H9 (cell line): ENCODE results near the gene ARPC1B. TPM values are rescaled to one million over a fixed set of nuclear protein-coding genes. Genes with fewer than 3 reads are reported as not detected.
"Not testable (repeated sequence)": the region's sequence is repeated elsewhere in the genome, so short reads cannot be mapped to it uniquely, and the experiment has no call there.

Source experiments
- DNase-seq: peaks from one replicate; pipeline ENCODE4 v3.0.0-alpha.2; 2017
- H2AFZ ChIP-seq: one replicate; pipeline ENCODE4 v1.6.1; 2013; ENCODE audit warnings: mild to moderate bottlenecking, low read length, control low read depth, moderate library complexity
- H2AK5ac ChIP-seq: 2 replicates; pipeline ENCODE4 v1.6.1; 2013; ENCODE audit warnings: low read length, control low read depth, mixed read lengths; ENCODE audit not compliant: insufficient read length
- H2BK120ac ChIP-seq: one replicate; pipeline ENCODE4 v1.6.1; 2013; ENCODE audit warnings: low read depth, mild to moderate bottlenecking, low read length, control low read depth, inconsistent platforms; ENCODE audit not compliant: poor library complexity, severe bottlenecking
- H2BK12ac ChIP-seq: 2 replicates; pipeline ENCODE4 v1.6.1; 2013; ENCODE audit warnings: low read length, control low read depth, mixed read lengths, low read depth; ENCODE audit not compliant: insufficient read length
- H2BK15ac ChIP-seq: 2 replicates; pipeline ENCODE4 v1.6.1; 2013; ENCODE audit warnings: low read depth, low read length, control low read depth
- H2BK20ac ChIP-seq: one replicate; pipeline ENCODE4 v1.6.1; 2013; ENCODE audit warnings: low read depth, mild to moderate bottlenecking, low read length, control low read depth, inconsistent platforms; ENCODE audit not compliant: poor library complexity, severe bottlenecking
- H2BK5ac ChIP-seq: 2 replicates; pipeline ENCODE4 v1.6.1; 2013; ENCODE audit warnings: low read length, control low read depth, mixed read lengths; ENCODE audit not compliant: insufficient read length
- H3K14ac ChIP-seq: 2 replicates; pipeline ENCODE4 v1.6.1; 2013; ENCODE audit warnings: low read length, control low read depth; ENCODE audit not compliant: insufficient read depth
- H3K18ac ChIP-seq: 2 replicates; pipeline ENCODE4 v1.6.1; 2013; ENCODE audit warnings: low read depth, mild to moderate bottlenecking, mixed read lengths, low read length, control low read depth; ENCODE audit not compliant: insufficient read length
- H3K23ac ChIP-seq: 2 replicates; pipeline ENCODE4 v1.6.1; 2013; ENCODE audit warnings: low read length, control low read depth, mixed read lengths, low read depth; ENCODE audit not compliant: insufficient read length
- H3K23me2 ChIP-seq: 2 replicates; pipeline ENCODE4 v1.6.1; 2013; ENCODE audit warnings: low read depth, mild to moderate bottlenecking, mixed read lengths, low read length, control low read depth; ENCODE audit not compliant: insufficient read length, poor library complexity, severe bottlenecking
- H3K27ac ChIP-seq: 2 replicates; pipeline ENCODE4 v1.5.1; 2013; ENCODE audit warnings: low read length, control low read depth, mixed read lengths, low read depth; ENCODE audit not compliant: insufficient read length
- H3K27me3 ChIP-seq: 2 replicates; pipeline ENCODE4 v1.6.1; 2013; ENCODE audit warnings: low read length, control low read depth, inconsistent platforms; ENCODE audit not compliant: insufficient read depth
- H3K4ac ChIP-seq: 2 replicates; pipeline ENCODE4 v1.6.1; 2013; ENCODE audit warnings: low read depth, mild to moderate bottlenecking, control low read depth, inconsistent platforms, low read length, moderate library complexity
- H3K4me1 ChIP-seq: 2 replicates; pipeline ENCODE4 v1.6.1; 2013; ENCODE audit warnings: low read length, control low read depth, inconsistent platforms; ENCODE audit not compliant: insufficient read depth
- H3K4me2 ChIP-seq: 2 replicates; pipeline ENCODE4 v1.6.1; 2013; ENCODE audit warnings: low read length, control low read depth, mixed read lengths; ENCODE audit not compliant: insufficient read length, insufficient read depth
- H3K56ac ChIP-seq: 2 replicates; pipeline ENCODE4 v1.6.1; 2013; ENCODE audit warnings: low read depth, mild to moderate bottlenecking, mixed read lengths, low read length, control low read depth; ENCODE audit not compliant: insufficient read length
- H3K79me1 ChIP-seq: 2 replicates; pipeline ENCODE4 v1.6.1; 2013; ENCODE audit warnings: low read depth, mild to moderate bottlenecking, moderate library complexity, low read length, control low read depth, inconsistent platforms; ENCODE audit not compliant: insufficient read depth, poor library complexity, severe bottlenecking
- H3K79me2 ChIP-seq: 2 replicates; pipeline ENCODE4 v1.6.1; 2013; ENCODE audit warnings: low read length, control low read depth, inconsistent platforms; ENCODE audit not compliant: insufficient read depth
- H3K9ac ChIP-seq: 2 replicates; pipeline ENCODE4 v1.6.1; 2013; ENCODE audit warnings: low read length, control low read depth, mixed read lengths; ENCODE audit not compliant: insufficient read length; ENCODE audit errors: extremely low read depth
- H3K9me3 ChIP-seq: one replicate; pipeline ENCODE4 v1.6.1; 2013; ENCODE audit warnings: low read depth, low read length, inconsistent platforms; ENCODE audit not compliant: control insufficient read depth
- H3T11ph ChIP-seq: one replicate; pipeline ENCODE4 v1.6.1; 2013; ENCODE audit warnings: mild to moderate bottlenecking, low read length, control low read depth, inconsistent platforms
- H4K20me1 ChIP-seq: one replicate; pipeline ENCODE4 v1.6.1; 2013; ENCODE audit not compliant: control insufficient read depth, insufficient read length, insufficient read depth
- H4K5ac ChIP-seq: 2 replicates; pipeline ENCODE4 v1.6.1; 2013; ENCODE audit warnings: low read depth, mild to moderate bottlenecking, mixed read lengths, low read length, control low read depth; ENCODE audit not compliant: insufficient read length
- H4K8ac ChIP-seq: replicated peaks from 2 replicates; pipeline ENCODE4 v1.6.1; 2013; ENCODE audit warnings: low read length, control low read depth, mixed read lengths, low read depth; ENCODE audit not compliant: insufficient read length
- H4K91ac ChIP-seq: 2 replicates; pipeline ENCODE4 v1.6.1; 2013; ENCODE audit warnings: low read depth, mild to moderate bottlenecking, moderate library complexity, mixed read lengths, low read length, control low read depth; ENCODE audit not compliant: insufficient read length
- H3K27ac Mint-ChIP-seq, 3 experiments: 2 replicates in 2 of 3; 3 replicates in 1 of 3; pipeline ENCODE4 v1.8.0; 2020 to 2021; ENCODE audit warnings: mixed read lengths in 3 of 3, mild to moderate bottlenecking in 1 of 3, moderate library complexity in 1 of 3
- H3K27me3 Mint-ChIP-seq: 2 replicates; pipeline ENCODE4 v1.8.0; 2021; ENCODE audit warnings: low read depth, mild to moderate bottlenecking, moderate library complexity, mixed read lengths
- H3K36me3 Mint-ChIP-seq, 3 experiments: 2 replicates in 2 of 3; 3 replicates in 1 of 3; pipeline ENCODE4 v1.8.0; 2020 to 2021; ENCODE audit warnings: low read depth in 3 of 3, mixed read lengths in 3 of 3; ENCODE audit not compliant: insufficient read depth in 1 of 3
- H3K4me1 Mint-ChIP-seq, 2 experiments: 2 replicates each; pipeline ENCODE4 v1.8.0; 2020; ENCODE audit warnings: mixed read lengths in 2 of 2
- H3K4me3 Mint-ChIP-seq, 2 experiments: 2 replicates in 1 of 2; 3 replicates in 1 of 2; pipeline ENCODE4 v1.8.0; 2020 to 2021; ENCODE audit warnings: mild to moderate bottlenecking in 2 of 2, mixed read lengths in 2 of 2, moderate library complexity in 1 of 2
- H3K9me3 Mint-ChIP-seq, 2 experiments: 2 replicates in 1 of 2; 3 replicates in 1 of 2; pipeline ENCODE4 v1.8.0; 2020; ENCODE audit warnings: mild to moderate bottlenecking in 2 of 2, mixed read lengths in 2 of 2, moderate library complexity in 1 of 2
- WGBS: extraction: QIAGEN DNeasy Blood & Tissue Kit; methylation state at CpG from one replicate; pipeline ENCODE4 v1.1.7; 2013; ENCODE audit warnings: missing lambda C conversion rate, low lambda C conversion rate, mixed read lengths; ENCODE audit not compliant: insufficient read length; ENCODE audit errors: extremely low coverage; 5-methylcytosine and 5-hydroxymethylcytosine counted together
- total RNA-seq: library from RNA; stranded (reverse); gene quantifications from 2 replicates; pipeline ENCODE4 v1.2.1, GENCODE V29; 2021
- TF ChIP-seq, protein P1 (sequence below): fragments of 200-600 bp; sonication (generic); conservative IDR thresholded peaks from 3 replicates; pipeline ENCODE4 v1.8.0; 2021; ENCODE audit warnings: antibody characterized with exemption, mild to moderate bottlenecking

Gene ARPC1B
- total RNA-seq, 1 experiment from 2014 or later, result 56.3 TPM

DNA sequence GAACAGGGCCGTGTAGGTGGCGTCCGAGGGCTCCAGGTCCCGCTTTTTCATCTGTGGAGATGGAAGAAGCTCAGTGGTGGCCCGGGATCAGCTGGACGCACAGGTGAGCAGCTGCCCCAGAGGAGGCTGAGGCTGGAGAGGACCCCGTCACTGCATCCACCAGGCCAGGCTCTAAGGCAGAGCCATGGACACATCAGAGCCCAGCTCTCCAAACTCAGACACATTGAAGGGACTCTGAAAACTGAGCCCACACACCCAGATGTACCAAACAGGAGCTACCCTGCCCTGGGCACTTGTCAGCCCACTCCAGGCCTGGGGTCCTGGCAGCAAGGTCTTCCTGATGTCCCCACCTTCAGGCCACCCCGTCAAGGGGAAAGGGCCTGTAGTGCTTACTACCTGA is 55.2 kb downstream of the ARPC1B start:
- Histone ChIP-seq H3K79me2 (no peaks in the 10 kb centered on the region), H4K20me1 (no peaks in the 10 kb centered on the region), H4K8ac (no peak overlapping the region), H3K14ac (no peak overlapping the region), H2BK120ac (no peak overlapping the region), H3K27ac (no peak overlapping the region), H3K79me1 (no peaks in the 10 kb centered on the region), H3T11ph (no peak overlapping the region), H3K27me3 (no peaks in the 10 kb centered on the region), H3K9ac (no peak overlapping the region), H3K56ac (no peak overlapping the region), H3K23me2 (no peaks in the 10 kb centered on the region), H3K23ac (no peak overlapping the region), H3K9me3 (no peaks in the 10 kb centered on the region), H3K4ac (no peak overlapping the region), H3K18ac (no peak overlapping the region), H2BK12ac (no peak overlapping the region), H2BK20ac (no peak overlapping the region), H4K91ac (no peak overlapping the region), H2AFZ (no peak overlapping the region), H3K4me1 (no peaks in the 10 kb centered on the region), H2BK15ac (no peak overlapping the region), H3K4me2 (no peak overlapping the region), H2AK5ac (no peak overlapping the region), H4K5ac (no peak overlapping the region), H2BK5ac (no peak overlapping the region)
- Mint-ChIP-seq H3K36me3 (peaks cover 56 to 76% (median 69%) of the 10 kb centered on the region in 3 experiments), H3K4me3 (no peak overlapping the region), H3K4me1 (no peaks in the 10 kb centered on the region), H3K9me3 (no peaks in the 10 kb centered on the region), H3K27me3 (no peaks in the 10 kb centered on the region), H3K27ac (no peak overlapping the region)
- no CpG with 5 or more reads among the region's 8 CpGs for WGBS
- no peak for DNase-seq
- TF ChIP-seq, protein P1, sequence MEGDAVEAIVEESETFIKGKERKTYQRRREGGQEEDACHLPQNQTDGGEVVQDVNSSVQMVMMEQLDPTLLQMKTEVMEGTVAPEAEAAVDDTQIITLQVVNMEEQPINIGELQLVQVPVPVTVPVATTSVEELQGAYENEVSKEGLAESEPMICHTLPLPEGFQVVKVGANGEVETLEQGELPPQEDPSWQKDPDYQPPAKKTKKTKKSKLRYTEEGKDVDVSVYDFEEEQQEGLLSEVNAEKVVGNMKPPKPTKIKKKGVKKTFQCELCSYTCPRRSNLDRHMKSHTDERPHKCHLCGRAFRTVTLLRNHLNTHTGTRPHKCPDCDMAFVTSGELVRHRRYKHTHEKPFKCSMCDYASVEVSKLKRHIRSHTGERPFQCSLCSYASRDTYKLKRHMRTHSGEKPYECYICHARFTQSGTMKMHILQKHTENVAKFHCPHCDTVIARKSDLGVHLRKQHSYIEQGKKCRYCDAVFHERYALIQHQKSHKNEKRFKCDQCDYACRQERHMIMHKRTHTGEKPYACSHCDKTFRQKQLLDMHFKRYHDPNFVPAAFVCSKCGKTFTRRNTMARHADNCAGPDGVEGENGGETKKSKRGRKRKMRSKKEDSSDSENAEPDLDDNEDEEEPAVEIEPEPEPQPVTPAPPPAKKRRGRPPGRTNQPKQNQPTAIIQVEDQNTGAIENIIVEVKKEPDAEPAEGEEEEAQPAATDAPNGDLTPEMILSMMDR, result no peak

DNA sequence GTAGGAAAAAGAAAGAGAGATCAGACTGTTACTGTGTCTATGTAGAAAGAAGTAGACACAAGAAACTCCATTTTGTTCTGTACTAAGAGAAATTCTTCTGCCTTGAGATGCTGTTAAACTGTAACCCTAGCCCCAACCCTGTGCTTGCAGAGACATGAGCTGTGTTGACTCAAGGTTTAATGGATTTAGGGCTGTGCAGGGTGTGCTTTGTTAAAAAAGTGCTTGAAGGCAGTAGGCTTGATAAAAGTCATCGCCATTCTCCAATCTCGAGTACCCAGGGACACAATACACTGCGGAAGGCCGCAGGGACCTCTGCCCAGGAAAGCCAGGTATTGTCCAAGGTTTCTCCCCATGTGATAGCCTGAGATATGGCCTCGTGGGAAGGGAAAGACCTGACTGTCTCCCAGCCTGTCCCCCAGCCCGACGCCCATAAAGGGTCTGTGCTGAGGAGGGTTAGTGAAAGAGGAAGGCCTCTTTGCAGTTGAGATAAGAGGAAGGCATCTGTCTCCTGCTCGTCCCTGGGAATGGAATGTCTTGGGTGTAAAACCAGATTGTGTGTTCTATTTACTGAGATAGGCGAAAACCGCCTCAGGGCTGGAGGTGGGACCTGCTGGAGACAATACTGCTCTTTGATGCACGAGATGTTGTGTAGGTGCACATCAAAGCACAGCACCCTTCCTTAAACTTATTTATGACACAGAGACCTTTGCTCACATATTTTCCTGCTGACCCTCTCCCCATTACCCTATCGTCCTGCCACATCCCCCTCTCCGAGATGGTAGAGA is 57.4 kb downstream of the ARPC1B start:
- peaks cover 48 to 62% (median 59%) of the 10 kb centered on the region in 3 experiments for H3K36me3 Mint-ChIP-seq
- H3K27ac Mint-ChIP-seq, H3K79me1 ChIP-seq, H2AFZ ChIP-seq, H3T11ph ChIP-seq, H3K23ac ChIP-seq, H3K4me1 ChIP-seq, H4K5ac ChIP-seq, H2BK5ac ChIP-seq, H3K27me3 Mint-ChIP-seq, H3K56ac ChIP-seq, DNase-seq, H3K9ac ChIP-seq, H2BK12ac ChIP-seq, H2BK15ac ChIP-seq, H3K14ac ChIP-seq, H3K9me3 ChIP-seq, H3K4me3 Mint-ChIP-seq, H3K4me1 Mint-ChIP-seq, H2AK5ac ChIP-seq, H3K27ac ChIP-seq, H3K23me2 ChIP-seq, H4K20me1 ChIP-seq, H2BK120ac ChIP-seq, H3K18ac ChIP-seq, H3K4me2 ChIP-seq, H3K9me3 Mint-ChIP-seq, H3K4ac ChIP-seq, H4K8ac ChIP-seq, H3K27me3 ChIP-seq, H2BK20ac ChIP-seq, H3K79me2 ChIP-seq, H4K91ac ChIP-seq: not testable (repeated sequence)
- no CpG with 5 or more reads among the region's 13 CpGs for WGBS
